AG04449 (cell line): Measurements from ENCODE around the gene NPC1L1.

Experiments used
- CTCF ChIA-PET: fragments of 350-600 bp; formaldehyde crosslinking; extraction: SDS; loops from one replicate; lab custom pipeline; 2021; ENCODE audit warnings: antibody characterized with exemption; lab: Yijun Ruan, JAX
- POLR2A ChIA-PET: fragments of 400-600, 350-600 bp; formaldehyde crosslinking; extraction: SDS; loops from one replicate; lab custom pipeline; 2020; ENCODE audit warnings: antibody characterized with exemption, inconsistent platforms; lab: Yijun Ruan, JAX
- DNase-seq: peaks from one replicate; pipeline ENCODE4 v3.0.0-alpha.2; 2010; ENCODE audit warnings: low read depth, low spot score
- H3K4me3 ChIP-seq: 2 replicates; pipeline ENCODE4 v1.5.1; 2011; ENCODE audit warnings: low read depth, mild to moderate bottlenecking, control low read depth, low read length
- CTCF ChIP-seq: IDR thresholded peaks from one replicate; pipeline ENCODE4 v1.5.1; 2011; ENCODE audit warnings: mild to moderate bottlenecking, moderate library complexity, low read length, control low read depth, inconsistent platforms; ENCODE audit not compliant: insufficient read depth; ENCODE audit errors: missing control alignments

The NPC1L1 gene

GRCh38 chr7:44484482-44485313 lies 56.4 kb downstream of the NPC1L1 start:
- no peak for DNase-seq
- no peak overlapping the region for H3K4me3 ChIP-seq
- POLR2A ChIA-PET, result no interaction called here
- TF ChIP-seq CTCF, result no peak
- CTCF ChIA-PET, result interaction anchor here (1.2 to 1.3 kb wide), 3 partner anchors 18 to 244 kb away, joined by 3 to 6 read pairs (median 4); no protein-coding TSS in a partner anchor

GRCh38 chr7:44482502-44483485 lies 58.3 kb downstream of the NPC1L1 start:
- TF ChIP-seq CTCF, result no peak
- ChIA-PET POLR2A (interaction anchor here (0.7 kb wide), 1 partner anchor 136 kb away, joined by 4 read pairs; no protein-coding TSS in a partner anchor), CTCF (interaction anchor here (0.7 to 1.7 kb wide), 4 partner anchors 9 to 242 kb away, joined by 3 to 6 read pairs (median 4); no protein-coding TSS in a partner anchor)
- H3K4me3 ChIP-seq, result no peak overlapping the region
- no peak for DNase-seq

GRCh38 chr7:44477938-44478337 lies 63.2 kb downstream of the NPC1L1 start:
- no peak overlapping the region for H3K4me3 ChIP-seq
- ChIA-PET POLR2A (interaction anchor here (0.6 kb wide), 1 partner anchor 99 kb away, joined by 4 read pairs; no protein-coding TSS in a partner anchor), CTCF (interaction anchor here (1.0 to 2.2 kb wide), 15 partner anchors 9 to 405 kb away, joined by 3 to 36 read pairs (median 4); no protein-coding TSS in a partner anchor)
- no peak for TF ChIP-seq CTCF
- DNase-seq, result no peak

GRCh38 chr7:44477063-44477830 lies 63.9 kb downstream of the NPC1L1 start:
- no peak overlapping the region for H3K4me3 ChIP-seq
- DNase-seq, result no peak
- ChIA-PET CTCF (interaction anchor here (1.0 to 2.2 kb wide), 13 partner anchors 9 to 405 kb away, joined by 3 to 36 read pairs (median 4); no protein-coding TSS in a partner anchor), POLR2A (interaction anchor here (0.6 kb wide), 1 partner anchor 99 kb away, joined by 4 read pairs; no protein-coding TSS in a partner anchor)
- peak; percentile 92 for TF ChIP-seq CTCF

GRCh38 chr7:44476313-44476712 lies 64.8 kb downstream of the NPC1L1 start:
- H3K4me3 ChIP-seq, result no peak overlapping the region
- POLR2A ChIA-PET, result no interaction called here
- no peak for DNase-seq
- TF ChIP-seq CTCF, result no peak
- CTCF ChIA-PET, result interaction anchor here (0.9 to 4.2 kb wide), 10 partner anchors 11 to 255 kb away, joined by 3 to 45 read pairs (median 5); no protein-coding TSS in a partner anchor
